ENCODE data around the gene CCDC91.

The CCDC91 gene

DNA sequence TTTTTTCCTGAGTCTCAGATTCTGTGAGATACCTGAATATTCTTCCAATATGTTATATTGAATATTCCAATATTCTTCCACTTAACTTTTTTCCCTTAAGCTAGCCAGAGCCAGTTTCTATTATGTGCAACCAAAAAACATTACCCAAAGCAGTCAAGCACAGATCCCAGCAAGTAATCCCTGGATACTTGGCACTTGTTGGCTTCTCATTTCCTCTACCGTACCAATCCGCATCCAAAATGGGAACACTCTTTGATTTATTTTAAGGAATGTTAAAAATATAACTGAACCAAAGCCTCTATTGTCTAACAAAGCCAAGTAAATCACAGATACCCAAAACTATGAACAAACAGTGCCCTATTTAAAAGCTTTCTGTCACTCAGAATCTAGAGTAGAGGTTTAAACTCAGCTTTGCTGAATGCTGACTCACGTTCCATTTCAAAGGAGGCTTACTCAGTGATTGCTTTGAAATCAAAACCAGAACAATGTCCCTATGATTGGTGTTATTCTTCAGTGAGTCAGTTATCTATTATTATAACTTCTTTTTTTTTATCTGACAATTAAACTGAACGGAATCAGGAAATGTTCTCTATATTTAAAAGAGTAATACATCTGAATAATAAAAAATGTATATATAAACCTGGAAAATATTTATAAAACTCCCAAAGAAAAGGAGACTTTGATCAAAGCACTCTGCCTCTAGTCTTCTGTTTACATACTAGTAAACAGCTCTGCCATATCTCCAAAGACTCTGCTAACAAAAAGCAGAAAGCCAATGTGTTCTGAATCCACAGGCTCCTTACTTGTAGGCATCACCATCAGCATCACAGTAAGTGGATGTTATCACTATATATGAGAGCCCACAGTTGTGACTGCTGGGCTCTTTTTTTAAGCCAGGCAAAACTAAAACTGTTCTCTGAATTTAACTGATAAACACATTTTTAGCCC, 360.8 kb downstream of the CCDC91 start:
- no peak for DNase-seq

DNA sequence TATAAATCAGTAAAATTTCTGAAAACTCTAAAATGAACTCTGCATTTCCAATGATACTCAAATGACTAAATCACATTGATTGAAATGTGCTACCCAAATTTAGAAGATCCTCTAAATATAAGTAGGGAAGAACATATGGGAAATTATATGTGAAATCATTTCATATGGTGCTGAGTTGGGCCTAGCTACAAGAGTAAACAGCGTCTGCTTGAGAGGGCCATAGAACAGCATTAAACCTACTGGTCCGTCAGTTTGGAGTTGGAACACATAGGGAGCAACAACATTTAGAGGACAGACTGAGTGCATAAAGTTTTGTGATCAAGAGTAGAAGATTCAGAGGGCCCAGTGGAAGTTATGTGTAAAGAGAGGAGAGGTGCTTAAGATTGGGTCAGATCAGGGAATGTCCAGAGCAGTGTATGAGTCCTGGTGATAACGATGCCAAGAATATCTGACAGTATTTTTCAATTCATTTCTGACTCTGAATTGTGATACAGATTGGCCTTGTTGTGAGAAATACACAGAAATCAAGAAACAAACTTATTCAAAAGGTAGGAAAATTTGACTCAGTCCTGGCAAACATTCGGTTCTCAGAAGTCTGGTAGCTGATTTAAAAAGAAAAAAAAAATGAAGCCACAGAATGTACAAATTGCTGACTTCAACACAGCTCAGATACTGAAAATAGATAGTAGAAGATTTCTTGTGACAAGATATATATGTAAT, 362.2 kb downstream of the CCDC91 start:
- no peak for DNase-seq

- no peak for DNase-seq
Observed at GRCh38 chr12:28555748-28556147, 365.5 kb downstream of the CCDC91 start.

GRCh38 chr12:28558250-28558649, 368.0 kb downstream of the CCDC91 start:
- DNase-seq: no peak

GRCh38 chr12:28563286-28563685, 373.0 kb downstream of the CCDC91 start:
- DNase-seq: no peak

DNA sequence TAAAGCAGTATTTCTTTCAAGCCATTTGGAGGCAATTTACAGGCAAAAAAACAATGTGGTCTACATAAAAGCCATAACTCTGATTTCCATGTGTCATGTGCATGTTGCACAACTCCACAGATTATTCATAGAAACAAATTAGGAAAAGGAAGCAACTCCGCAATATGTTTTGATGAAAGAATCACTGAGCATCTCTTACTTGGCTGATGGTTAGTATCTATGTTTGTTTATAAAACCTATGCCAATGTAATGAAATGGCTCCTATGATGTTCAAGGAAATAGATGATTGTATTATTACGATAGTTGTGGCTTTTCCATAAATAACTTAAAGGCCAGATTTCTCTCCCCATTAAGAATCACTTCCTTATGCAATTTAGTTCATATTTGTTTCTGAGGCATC, 373.7 kb downstream of the CCDC91 start:
- DNase-seq: no peak

DNA sequence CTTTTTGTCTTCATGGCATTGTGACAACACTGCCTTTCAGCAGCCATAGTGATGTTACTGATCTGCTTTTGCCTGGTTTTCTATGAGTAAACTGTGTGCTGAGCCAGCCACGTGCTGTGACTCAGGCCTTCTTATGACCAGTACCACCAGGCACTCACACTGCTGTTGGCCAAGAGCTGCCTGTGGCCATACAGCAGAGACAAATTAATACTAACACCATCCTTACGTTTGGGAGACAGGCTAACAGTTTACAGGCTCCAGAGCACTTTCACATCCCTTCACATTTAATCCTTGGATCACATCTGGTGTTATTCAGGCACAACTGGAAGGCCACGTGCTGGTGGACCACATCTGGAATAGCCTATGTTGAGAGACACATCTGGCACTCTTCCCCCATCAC, 377.9 kb downstream of the CCDC91 start:
- no peak for DNase-seq

GRCh38 chr12:28568704-28569103, 378.4 kb downstream of the CCDC91 start:
- DNase-seq: no peak

GRCh38 chr12:28569698-28570411, 379.6 kb downstream of the CCDC91 start:
- no peak for DNase-seq

GRCh38 chr12:28570811-28571210, 380.6 kb downstream of the CCDC91 start:
- no peak for DNase-seq

DNA sequence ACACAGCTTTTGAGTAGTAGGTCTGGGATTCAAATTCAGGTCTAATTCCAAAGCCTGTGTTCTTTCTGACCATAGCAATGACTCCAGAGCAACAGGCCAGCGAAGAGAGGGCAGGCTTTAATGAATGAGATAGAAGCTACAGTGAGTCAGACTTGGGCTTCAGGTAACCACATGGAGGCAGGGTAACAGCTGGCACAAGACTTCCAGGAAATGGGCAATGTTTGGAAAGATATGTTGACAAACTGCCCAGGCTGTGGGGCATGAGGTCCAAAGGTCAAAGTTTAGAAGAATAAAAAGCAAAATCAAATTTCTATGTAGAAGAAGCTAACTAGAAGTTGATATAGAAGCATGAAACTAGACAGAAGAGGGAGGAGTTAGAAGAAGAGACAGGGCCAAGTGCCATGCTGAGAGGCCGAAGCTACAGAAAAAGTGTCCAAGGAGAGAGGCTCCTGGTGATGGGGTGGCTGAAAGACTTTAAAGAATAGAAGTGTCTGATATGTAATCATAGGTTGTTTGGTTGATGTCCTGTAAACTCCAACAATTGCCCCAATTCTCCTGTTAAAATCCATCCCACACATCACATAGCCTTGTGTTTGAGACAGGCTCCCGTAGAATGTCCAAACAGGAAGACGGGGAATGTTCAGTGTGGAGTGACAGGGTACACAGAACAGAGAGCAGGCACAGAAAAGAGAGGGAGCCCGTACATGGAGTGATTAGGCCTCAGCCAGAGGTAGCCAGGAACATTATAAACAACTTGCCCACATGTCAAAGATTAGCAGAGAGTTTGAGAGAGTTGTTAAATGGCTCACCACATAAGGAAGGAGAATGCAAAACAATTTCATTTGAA, 384.7 kb downstream of the CCDC91 start:
- DNase-seq: no peak

DNA sequence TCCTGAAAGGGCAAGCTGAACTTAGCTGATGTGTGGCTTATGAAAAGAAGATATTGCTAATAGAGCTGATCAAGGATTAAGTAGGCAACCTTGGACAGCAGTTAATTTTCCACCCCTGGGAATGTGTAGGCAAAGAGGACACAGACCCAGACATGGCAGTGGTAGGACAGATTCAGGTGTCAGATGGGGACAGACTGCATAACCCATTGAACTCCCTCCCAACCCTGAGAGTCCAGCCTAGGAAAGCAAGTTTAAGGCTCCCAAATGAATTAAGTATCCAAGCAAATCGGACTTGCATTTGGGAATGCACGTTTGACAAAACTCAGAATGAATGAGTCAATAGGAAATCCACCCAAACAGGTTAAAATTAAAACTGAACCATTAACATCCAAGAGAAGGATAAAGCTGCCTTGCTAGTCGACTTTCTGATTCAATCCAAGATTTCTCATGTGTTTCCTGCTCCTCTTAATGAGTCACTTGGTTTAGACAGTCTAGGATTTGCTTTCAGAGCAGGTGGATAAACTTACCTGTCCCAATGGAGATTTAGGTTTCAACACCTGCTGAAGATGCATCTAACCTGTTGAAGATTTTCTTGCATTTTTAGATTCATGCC, 385.4 kb downstream of the CCDC91 start:
- no peak for DNase-seq

DNA sequence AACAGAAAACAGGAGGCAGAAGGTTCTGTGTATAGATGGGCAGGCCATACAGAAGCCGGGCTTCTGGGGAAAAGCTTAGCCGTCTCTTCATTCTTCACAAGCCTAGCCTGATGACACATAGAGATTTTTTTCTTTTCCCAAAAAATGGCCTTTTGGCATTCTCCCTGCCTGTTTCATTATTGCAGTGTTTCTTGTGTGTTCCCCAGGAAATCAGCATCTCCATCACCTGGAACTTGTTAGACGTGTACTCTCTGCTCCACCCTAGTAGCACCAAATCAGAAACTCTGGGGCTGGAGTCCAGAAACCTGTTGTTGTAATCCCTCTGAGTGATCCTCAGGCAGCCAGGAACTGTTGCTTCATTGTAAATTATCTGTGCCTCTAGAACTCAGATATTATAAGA, 388.1 kb downstream of the CCDC91 start:
- DNase-seq: no peak

DNA sequence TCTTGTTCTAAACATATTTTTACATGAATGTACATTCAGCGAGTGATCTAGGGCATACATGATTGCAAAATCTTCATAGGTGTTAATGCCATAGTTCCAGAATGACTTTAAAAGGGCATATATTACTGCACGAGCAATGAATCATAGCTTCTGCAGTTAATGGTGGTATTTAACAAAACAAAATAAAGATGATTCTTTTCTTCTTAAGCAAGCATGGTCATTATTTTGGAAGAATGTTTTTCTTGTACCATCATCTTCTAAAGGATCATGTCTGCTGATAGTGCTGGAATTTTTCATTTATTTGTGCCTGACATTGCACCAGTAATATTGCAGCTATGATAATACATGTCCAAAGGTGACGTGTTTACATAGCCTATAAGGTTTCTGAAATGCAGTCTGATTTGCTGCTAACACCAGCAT, 388.6 kb downstream of the CCDC91 start:
- no peak for DNase-seq

GRCh38 chr12:28582672-28583376, 392.6 kb downstream of the CCDC91 start:
- no peak for DNase-seq

- peak; percentile 88 for DNase-seq
Observed at GRCh38 chr12:28583701-28584261, 393.5 kb downstream of the CCDC91 start.

DNA sequence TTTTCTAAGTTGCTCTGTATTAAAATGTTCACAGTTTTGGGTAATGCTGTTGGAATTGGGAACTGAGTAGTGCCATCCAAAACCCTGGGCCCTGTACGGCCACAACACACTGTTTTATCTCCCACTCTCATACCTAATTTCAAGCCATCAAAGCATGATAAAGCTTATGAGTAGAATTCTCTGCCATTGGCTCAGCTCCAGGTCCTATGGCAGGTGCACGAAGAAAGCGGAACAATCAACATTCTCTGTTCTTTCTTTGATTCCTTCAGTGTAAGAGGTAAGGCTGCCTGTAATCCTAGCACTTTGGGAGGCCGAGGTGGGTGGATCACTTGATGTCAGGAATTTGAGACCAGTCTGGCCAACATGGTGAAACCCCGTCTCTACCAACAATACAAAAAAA, 394.9 kb downstream of the CCDC91 start:
- DNase-seq: no peak

DNA sequence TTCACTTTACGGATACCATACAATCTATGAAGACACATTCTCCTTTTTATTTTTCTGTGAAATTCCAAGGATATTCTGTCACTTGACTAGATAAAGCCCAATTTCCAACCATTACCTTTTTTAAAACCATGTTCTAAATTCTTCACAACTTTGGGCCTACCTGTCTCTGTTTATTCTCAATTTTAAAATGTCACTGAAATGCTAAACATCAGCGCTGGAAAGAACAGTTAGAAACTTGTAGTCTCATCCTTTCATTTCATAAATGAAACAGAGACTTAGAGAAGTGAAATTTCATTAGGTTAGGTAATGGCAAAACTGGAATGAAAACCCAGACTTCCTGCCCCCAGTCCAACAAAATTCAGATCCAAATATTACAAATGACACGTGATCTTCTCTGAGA, 396.2 kb downstream of the CCDC91 start:
- DNase-seq: no peak

DNA sequence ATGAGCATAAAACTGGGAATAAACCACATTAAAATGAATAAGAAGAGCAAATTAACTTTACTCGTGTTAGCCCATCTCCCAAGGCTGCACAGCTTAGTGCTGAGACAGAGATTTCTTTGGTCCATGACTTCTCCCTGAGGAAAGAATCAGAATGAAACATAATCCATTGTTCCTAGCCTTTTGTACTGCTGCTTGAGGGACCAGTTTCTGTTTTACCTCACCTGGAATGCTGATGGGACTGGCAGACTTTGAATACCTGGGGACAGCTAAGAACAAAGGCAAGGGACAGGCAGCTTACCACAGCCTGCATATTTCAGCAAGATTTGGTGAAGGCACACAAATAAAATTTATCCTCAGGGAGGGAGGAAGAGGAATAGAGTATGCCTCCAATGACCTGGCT, 401.6 kb downstream of the CCDC91 start:
- DNase-seq: no peak
